ENCODE measurements around the gene VAPB. TPM values are rescaled to one million over a fixed set of nuclear protein-coding genes. Genes with fewer than 3 reads are reported as not detected.

Gene VAPB
- total RNA-seq, 1 donor from 2014 or later, result 61.5 TPM

DNA sequence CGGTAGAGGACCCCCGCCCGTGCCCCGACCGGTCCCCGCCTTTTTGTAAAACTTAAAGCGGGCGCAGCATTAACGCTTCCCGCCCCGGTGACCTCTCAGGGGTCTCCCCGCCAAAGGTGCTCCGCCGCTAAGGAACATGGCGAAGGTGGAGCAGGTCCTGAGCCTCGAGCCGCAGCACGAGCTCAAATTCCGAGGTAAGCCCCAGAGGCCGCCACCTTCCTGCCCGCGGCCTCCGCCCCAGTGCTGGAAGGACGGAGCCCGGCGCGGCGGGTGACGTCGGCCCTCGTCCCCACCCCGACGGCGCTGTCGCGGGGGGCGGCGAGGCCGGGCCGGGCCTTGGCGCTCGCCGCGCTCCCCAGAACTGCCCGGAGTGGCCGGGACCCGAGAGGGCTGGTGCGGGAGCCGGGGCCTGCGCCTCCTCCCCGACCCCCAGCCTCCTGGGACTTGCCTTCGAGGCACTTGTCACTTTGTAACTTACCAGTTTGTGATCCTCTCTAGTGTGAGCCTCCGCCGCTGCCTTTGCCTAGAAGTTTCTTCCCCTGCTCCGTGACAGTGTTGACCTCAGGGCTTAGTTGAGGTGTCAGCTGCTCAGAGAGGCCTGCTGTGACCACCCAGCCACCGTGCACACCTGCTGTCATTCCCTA lies 417 bp downstream of the VAPB start:
- Mint-ChIP-seq H3K27me3 (ENCODE audit: low read depth, unreplicated experiment) (no peaks in the 10 kb centered on the region), H3K4me1 (ENCODE audit: low read depth, unreplicated experiment) (peaks cover 21% of the 10 kb centered on the region), H3K36me3 (ENCODE audit: low read depth, unreplicated experiment) (peaks cover 8% of the 10 kb centered on the region), H3K27ac (ENCODE audit: unreplicated experiment) (peak overlapping the region; percentile 92), H3K4me3 (ENCODE audit: unreplicated experiment) (peak overlapping the region; percentile 96), H3K9me3 (ENCODE audit: unreplicated experiment) (peaks cover 3% of the 10 kb centered on the region)
- TF ChIP-seq EZH2 (IDR thresholded peaks at IDR 0.05; ENCODE audit: insufficient read depth, low read length), result no peak
- TF ChIP-seq, protein P1, sequence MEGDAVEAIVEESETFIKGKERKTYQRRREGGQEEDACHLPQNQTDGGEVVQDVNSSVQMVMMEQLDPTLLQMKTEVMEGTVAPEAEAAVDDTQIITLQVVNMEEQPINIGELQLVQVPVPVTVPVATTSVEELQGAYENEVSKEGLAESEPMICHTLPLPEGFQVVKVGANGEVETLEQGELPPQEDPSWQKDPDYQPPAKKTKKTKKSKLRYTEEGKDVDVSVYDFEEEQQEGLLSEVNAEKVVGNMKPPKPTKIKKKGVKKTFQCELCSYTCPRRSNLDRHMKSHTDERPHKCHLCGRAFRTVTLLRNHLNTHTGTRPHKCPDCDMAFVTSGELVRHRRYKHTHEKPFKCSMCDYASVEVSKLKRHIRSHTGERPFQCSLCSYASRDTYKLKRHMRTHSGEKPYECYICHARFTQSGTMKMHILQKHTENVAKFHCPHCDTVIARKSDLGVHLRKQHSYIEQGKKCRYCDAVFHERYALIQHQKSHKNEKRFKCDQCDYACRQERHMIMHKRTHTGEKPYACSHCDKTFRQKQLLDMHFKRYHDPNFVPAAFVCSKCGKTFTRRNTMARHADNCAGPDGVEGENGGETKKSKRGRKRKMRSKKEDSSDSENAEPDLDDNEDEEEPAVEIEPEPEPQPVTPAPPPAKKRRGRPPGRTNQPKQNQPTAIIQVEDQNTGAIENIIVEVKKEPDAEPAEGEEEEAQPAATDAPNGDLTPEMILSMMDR (IDR thresholded peaks at IDR 0.05; ENCODE audit: insufficient read depth, low read depth, low read length), result no peak
- H3K4me2 ChIP-seq (ENCODE audit: low read length), result peak overlapping the region; percentile 95
- peak overlapping the region; percentile 83 for H3K4me3 ChIP-seq (ENCODE audit: insufficient read depth, low read depth, low read length)
- peaks cover 44% of the 10 kb centered on the region for H4K20me1 ChIP-seq (ENCODE audit: insufficient read depth, low read length)
- no peaks in the 10 kb centered on the region for H3K9me3 ChIP-seq (ENCODE audit: insufficient read depth, low read depth, low read length)
- peaks cover 11% of the 10 kb centered on the region for H3K36me3 ChIP-seq (ENCODE audit: insufficient read depth, low read length)
- peaks cover 55% of the 10 kb centered on the region for H3K79me2 ChIP-seq (ENCODE audit: insufficient read depth, low read length)
- H2AFZ ChIP-seq (ENCODE audit: low read depth, low read length), result peak overlapping the region; percentile 72
- H3K27ac ChIP-seq (ENCODE audit: low read depth, low read length), result peak overlapping the region; percentile 96
- no peaks in the 10 kb centered on the region for H3K27me3 ChIP-seq (ENCODE audit: insufficient read depth, low read length)
- FAIRE-seq (no peak), DNase-seq (ENCODE audit: low read depth) (peak; percentile 18)
- peak overlapping the region; percentile 98 for H3K9ac ChIP-seq (ENCODE audit: low read length)
- peaks cover 12% of the 10 kb centered on the region for H3K4me1 ChIP-seq (ENCODE audit: insufficient read depth, low read length)

DNA sequence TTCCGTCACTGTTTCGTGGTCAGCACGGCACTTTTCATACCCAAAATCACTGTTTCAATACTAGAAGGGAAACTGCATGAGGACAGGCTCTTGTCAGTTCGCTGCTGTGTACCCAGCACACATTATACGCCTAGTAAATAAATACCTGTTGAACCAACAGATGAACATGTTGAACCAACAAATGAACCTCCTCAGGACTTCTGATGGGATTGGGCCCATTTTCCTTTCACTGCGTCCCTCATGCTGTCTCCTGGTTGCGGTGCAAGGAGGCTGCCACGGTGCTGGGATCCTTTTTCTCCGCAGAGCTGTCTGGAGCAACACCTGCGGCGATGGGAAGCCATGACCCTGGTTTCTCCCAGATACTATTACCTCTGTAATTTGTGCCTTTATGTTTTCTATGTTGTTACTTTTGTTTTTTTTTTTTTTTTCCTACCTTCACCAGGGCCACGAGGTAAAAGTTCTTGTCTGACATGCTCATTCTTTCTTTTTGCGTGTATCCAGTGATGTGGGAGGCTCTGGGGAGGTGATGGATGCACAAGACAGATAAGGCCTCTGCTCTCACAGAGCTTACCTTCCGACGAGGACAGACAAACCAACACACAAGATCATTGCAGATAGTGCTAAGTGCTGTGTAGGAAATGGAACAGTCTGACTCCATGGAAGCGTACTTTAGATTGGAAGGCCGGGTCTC lies 1.1 kb downstream of the VAPB start:
- Histone ChIP-seq H2AFZ (ENCODE audit: low read depth, low read length) (peak overlapping the region; percentile 9), H3K79me2 (ENCODE audit: insufficient read depth, low read length) (peaks cover 61% of the 10 kb centered on the region), H3K4me3 (ENCODE audit: insufficient read depth, low read depth, low read length) (peak overlapping the region; percentile 83), H3K36me3 (ENCODE audit: insufficient read depth, low read length) (peaks cover 11% of the 10 kb centered on the region), H3K27ac (ENCODE audit: low read depth, low read length) (peak overlapping the region; percentile 96), H4K20me1 (ENCODE audit: insufficient read depth, low read length) (peaks cover 49% of the 10 kb centered on the region), H3K9ac (ENCODE audit: low read length) (peak overlapping the region; percentile 98), H3K9me3 (ENCODE audit: insufficient read depth, low read depth, low read length) (no peaks in the 10 kb centered on the region), H3K4me1 (ENCODE audit: insufficient read depth, low read length) (peaks cover 12% of the 10 kb centered on the region), H3K4me2 (ENCODE audit: low read length) (peak overlapping the region; percentile 95), H3K27me3 (ENCODE audit: insufficient read depth, low read length) (no peaks in the 10 kb centered on the region)
- H3K27ac Mint-ChIP-seq (ENCODE audit: unreplicated experiment), result peak overlapping the region; percentile 92
- TF ChIP-seq, protein P1 (IDR thresholded peaks at IDR 0.05; ENCODE audit: insufficient read depth, low read depth, low read length), result no peak
- no peak for TF ChIP-seq EZH2 (IDR thresholded peaks at IDR 0.05; ENCODE audit: insufficient read depth, low read length)
- peaks cover 3% of the 10 kb centered on the region for H3K9me3 Mint-ChIP-seq (ENCODE audit: unreplicated experiment)
- no peak for DNase-seq (ENCODE audit: low read depth)
- H3K27me3 Mint-ChIP-seq (ENCODE audit: low read depth, unreplicated experiment), result no peaks in the 10 kb centered on the region
- peaks cover 21% of the 10 kb centered on the region for H3K4me1 Mint-ChIP-seq (ENCODE audit: low read depth, unreplicated experiment)
- peaks cover 10% of the 10 kb centered on the region for H3K36me3 Mint-ChIP-seq (ENCODE audit: low read depth, unreplicated experiment)
- H3K4me3 Mint-ChIP-seq (ENCODE audit: unreplicated experiment), result peak overlapping the region; percentile 96
- no peak for FAIRE-seq

DNA sequence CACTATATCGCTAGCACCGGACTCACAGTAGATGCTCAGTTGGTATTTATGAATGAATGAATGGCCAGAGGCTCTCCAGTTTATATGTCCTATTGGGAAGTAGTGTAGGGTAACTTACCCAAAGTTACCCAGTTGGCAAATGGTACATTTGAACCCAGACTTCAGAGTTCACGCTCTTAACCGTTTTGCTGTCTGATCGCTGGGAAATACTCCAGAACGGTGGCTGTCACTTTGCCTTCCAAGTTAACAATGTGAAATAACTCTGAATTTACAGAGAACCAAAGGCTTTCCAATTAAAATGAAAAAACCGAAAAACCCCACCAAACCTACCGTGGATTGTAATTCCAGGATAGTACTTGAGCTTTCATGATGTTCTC lies 1.6 kb downstream of the VAPB start:
- no peak overlapping the region for H3K27ac Mint-ChIP-seq (ENCODE audit: unreplicated experiment)
- no peak overlapping the region for H3K27ac ChIP-seq (ENCODE audit: low read depth, low read length)

More for the DNA sequence above, 1.6 kb downstream of the VAPB start:
- Histone ChIP-seq H3K36me3 (ENCODE audit: insufficient read depth, low read length) (peaks cover 11% of the 10 kb centered on the region), H3K4me1 (ENCODE audit: insufficient read depth, low read length) (peaks cover 12% of the 10 kb centered on the region), H3K4me3 (ENCODE audit: insufficient read depth, low read depth, low read length) (no peak overlapping the region), H3K79me2 (ENCODE audit: insufficient read depth, low read length) (peaks cover 66% of the 10 kb centered on the region), H2AFZ (ENCODE audit: low read depth, low read length) (no peak overlapping the region), H3K27me3 (ENCODE audit: insufficient read depth, low read length) (no peaks in the 10 kb centered on the region), H4K20me1 (ENCODE audit: insufficient read depth, low read length) (peaks cover 54% of the 10 kb centered on the region), H3K9ac (ENCODE audit: low read length) (peak overlapping the region; percentile 98), H3K9me3 (ENCODE audit: insufficient read depth, low read depth, low read length) (no peaks in the 10 kb centered on the region), H3K4me2 (ENCODE audit: low read length) (peak overlapping the region; percentile 95)
- Mint-ChIP-seq H3K36me3 (ENCODE audit: low read depth, unreplicated experiment) (peaks cover 10% of the 10 kb centered on the region), H3K4me3 (ENCODE audit: unreplicated experiment) (peak overlapping the region; percentile 96), H3K27me3 (ENCODE audit: low read depth, unreplicated experiment) (no peaks in the 10 kb centered on the region), H3K9me3 (ENCODE audit: unreplicated experiment) (peaks cover 3% of the 10 kb centered on the region), H3K4me1 (ENCODE audit: low read depth, unreplicated experiment) (peaks cover 23% of the 10 kb centered on the region)
- TF ChIP-seq EZH2 (IDR thresholded peaks at IDR 0.05; ENCODE audit: insufficient read depth, low read length), result no peak
- TF ChIP-seq, protein P1 (IDR thresholded peaks at IDR 0.05; ENCODE audit: insufficient read depth, low read depth, low read length), result no peak
- FAIRE-seq, result no peak
- DNase-seq (ENCODE audit: low read depth), result no peak
